ENCODE measurements around the gene LZTR1. TPM values are rescaled to one million over a fixed set of nuclear protein-coding genes. Genes with fewer than 3 reads are reported as not detected.

Gene LZTR1
- total RNA-seq, 1 donor from 2014 or later, result 18.1 TPM

GRCh38 chr22:21014726-21015465 lies 32.8 kb downstream of the LZTR1 start, which contains the start of gene P2RX6:
TSS of gene P2RX6 (plus strand) at chr22:21015165. CDS start at chr22:21015175, 10 bp downstream.
- DNase-seq, result no peak
- Histone ChIP-seq H3K27me3 (ENCODE audit: low read depth) (no peaks in the 10 kb centered on the region), H3K27ac (replicated peaks) (peak within 1 kb of the TSS; percentile 81), H3K36me3 (no peaks in the 10 kb centered on the region), H3K4me1 (peaks cover 26% of the 10 kb centered on the region), H3K4me3 (peak within 1 kb of the TSS; percentile 71), H3K9me3 (replicated peaks) (no peaks in the 10 kb centered on the region)
- intact Hi-C loops (cut with micrococcal nuclease), result no loop called here
- no peak for TF ChIP-seq CTCF (IDR thresholded peaks at IDR 0.05; ENCODE audit: borderline replicate concordance)

GRCh38 chr22:21015466-21016006 lies 33.4 kb downstream of the LZTR1 start:
- H3K4me3 ChIP-seq, result peak overlapping the region; percentile 71

GRCh38 chr22:21016644-21017420 lies 34.7 kb downstream of the LZTR1 start:
- DNase-seq, result no peak
- no peaks in the 10 kb centered on the region for H3K9me3 ChIP-seq (replicated peaks)
- H3K27me3 ChIP-seq (ENCODE audit: low read depth), result no peaks in the 10 kb centered on the region
- H3K4me1 ChIP-seq, result peaks cover 26% of the 10 kb centered on the region
- H3K27ac ChIP-seq (replicated peaks), result no peak overlapping the region
- intact Hi-C loops (cut with micrococcal nuclease), result no loop called here
- TF ChIP-seq CTCF (IDR thresholded peaks at IDR 0.05; ENCODE audit: borderline replicate concordance), result no peak
- H3K36me3 ChIP-seq, result no peaks in the 10 kb centered on the region
- no peak overlapping the region for H3K4me3 ChIP-seq

More at GRCh38 chr22:21015466-21016006, 33.4 kb downstream of the LZTR1 start:
- Histone ChIP-seq H3K9me3 (replicated peaks) (no peaks in the 10 kb centered on the region), H3K36me3 (no peaks in the 10 kb centered on the region), H3K27me3 (ENCODE audit: low read depth) (no peaks in the 10 kb centered on the region), H3K27ac (replicated peaks) (peak overlapping the region; percentile 81), H3K4me1 (peaks cover 26% of the 10 kb centered on the region)
- no peak for TF ChIP-seq CTCF (IDR thresholded peaks at IDR 0.05; ENCODE audit: borderline replicate concordance)
- intact Hi-C loops (cut with micrococcal nuclease), result no loop called here
- DNase-seq, result no peak

- Histone ChIP-seq H3K9me3 (replicated peaks) (no peaks in the 10 kb centered on the region), H3K27me3 (ENCODE audit: low read depth) (no peaks in the 10 kb centered on the region), H3K36me3 (no peaks in the 10 kb centered on the region), H3K4me1 (peaks cover 26% of the 10 kb centered on the region), H3K27ac (replicated peaks) (no peak overlapping the region), H3K4me3 (no peak overlapping the region)
- no peak for DNase-seq
- TF ChIP-seq CTCF (IDR thresholded peaks at IDR 0.05; ENCODE audit: borderline replicate concordance), result no peak
- intact Hi-C loops (cut with micrococcal nuclease), result no loop called here
Observed at GRCh38 chr22:21018314-21018713, 36.2 kb downstream of the LZTR1 start.

- Histone ChIP-seq H3K9me3 (replicated peaks) (no peaks in the 10 kb centered on the region), H3K27me3 (ENCODE audit: low read depth) (no peaks in the 10 kb centered on the region), H3K36me3 (no peaks in the 10 kb centered on the region), H3K27ac (replicated peaks) (no peak overlapping the region), H3K4me3 (no peak overlapping the region), H3K4me1 (peaks cover 1% of the 10 kb centered on the region)
- DNase-seq, result no peak
- TF ChIP-seq CTCF (IDR thresholded peaks at IDR 0.05; ENCODE audit: borderline replicate concordance), result peak; percentile 27
- intact Hi-C loops (cut with micrococcal nuclease), result no loop called here
Observed at GRCh38 chr22:21020802-21021429, 38.8 kb downstream of the LZTR1 start.

All from left ventricle myocardium inferior (tissue), 1 donor.